GM12878 (cell line): ENCODE results near the gene SLC35F3.

Experiments
- ASH2L ChIP-seq: fragments of 300-600, 200-600 bp; sonication (generic); IDR thresholded peaks from 2 replicates; pipeline ENCODE4 v1.6.1; 2017; ENCODE audit warnings: low read depth, mild to moderate bottlenecking, borderline replicate concordance
- ATF2 ChIP-seq: IDR thresholded peaks from 2 replicates; pipeline ENCODE4 v1.6.1; 2012; ENCODE audit warnings: low read length, inconsistent platforms
- CREB1 ChIP-seq: IDR thresholded peaks from 2 replicates; pipeline ENCODE4 v1.6.1; 2012; ENCODE audit warnings: low read depth, mild to moderate bottlenecking, inconsistent platforms
- CTCF ChIP-seq, 3 experiments: IDR thresholded peaks in 2 of 3; conservative IDR thresholded peaks in 1 of 3; 2 replicates each; pipeline ENCODE4 v1.5.1; 2011; ENCODE audit warnings: low read depth in 3 of 3, low read length in 3 of 3, mild to moderate bottlenecking in 3 of 3, control low read depth in 2 of 3, moderate library complexity in 2 of 3, inconsistent platforms in 1 of 3, mixed read lengths in 1 of 3; ENCODE audit not compliant: control insufficient read depth in 2 of 3, insufficient read depth in 1 of 3; ENCODE audit errors: extremely low read depth in 1 of 3
- HDAC6 ChIP-seq: fragments of 200-600 bp; sonication (generic); IDR thresholded peaks from one replicate; pipeline ENCODE4 v1.8.0; 2017; ENCODE audit warnings: antibody characterized with exemption; ENCODE audit not compliant: unreplicated experiment
- JUND ChIP-seq: IDR thresholded peaks from 2 replicates; pipeline ENCODE4 v1.6.1; 2012; ENCODE audit warnings: low read depth, mild to moderate bottlenecking, low read length, improper control_type of control experiment, moderate library complexity
- MAX ChIP-seq: IDR thresholded peaks from 2 replicates; pipeline ENCODE4 v1.6.1; 2012; ENCODE audit warnings: low read depth, low read length, improper control_type of control experiment
- MYC ChIP-seq: IDR thresholded peaks from 2 replicates; pipeline ENCODE4 v1.6.1; 2011; ENCODE audit warnings: mild to moderate bottlenecking, low read length, moderate library complexity, inconsistent platforms; ENCODE audit not compliant: insufficient read depth, insufficient replicate concordance, insufficient read length, severe bottlenecking
- POLR2A ChIP-seq: IDR thresholded peaks from 2 replicates; pipeline ENCODE4 v1.6.1; 2011; ENCODE audit warnings: low read depth, mild to moderate bottlenecking, low read length
- POLR2AphosphoS5 ChIP-seq: IDR thresholded peaks from 2 replicates; pipeline ENCODE4 v1.6.1; 2011; ENCODE audit warnings: mild to moderate bottlenecking, low read length, inconsistent platforms
- RAD21 ChIP-seq: IDR thresholded peaks from 2 replicates; pipeline ENCODE4 v1.6.1; 2011; ENCODE audit warnings: mild to moderate bottlenecking, low read depth, low read length, moderate library complexity; ENCODE audit not compliant: insufficient read depth
- TCF12 ChIP-seq: IDR thresholded peaks from 2 replicates; pipeline ENCODE4 v1.6.1; 2011; ENCODE audit warnings: low read depth, mild to moderate bottlenecking, low read length
- USF2 ChIP-seq: IDR thresholded peaks from 2 replicates; pipeline ENCODE4 v1.6.1; 2011; ENCODE audit warnings: low read depth, low read length, improper control_type of control experiment, borderline replicate concordance

GRCh38 chr1:234265861-234266260, 361.4 kb downstream of the SLC35F3 start:
- TF ChIP-seq CTCF (IDR thresholded peaks at IDR 0.05 in 2 of 3, conservative IDR thresholded peaks at IDR 0.05 in 1 of 3; ENCODE audit: control insufficient read depth in 2 of 3, extremely low read depth in 1 of 3, insufficient read depth in 1 of 3, low read depth in 3 of 3, low read length in 3 of 3) (no peak), ATF2 (no peak), MYC (no peak), MAX (no peak), JUND (no peak), HDAC6 (no peak), USF2 (no peak), CREB1 (no peak), POLR2A (no peak), POLR2AphosphoS5 (no peak), TCF12 (no peak), RAD21 (no peak), ASH2L (no peak)
